ENCODE results near the gene MYPOP.

MYPOP gene

GRCh38 chr19:45934551-45935230, 32.3 kb upstream of the MYPOP start:
- Histone ChIP-seq H3K27ac (ENCODE audit: low read depth, low read length, poor library complexity, severe bottlenecking) (no peak overlapping the region), H3K4me1 (ENCODE audit: insufficient read depth, low read length, severe bottlenecking) (no peaks in the 10 kb centered on the region), H3F3A (ENCODE audit: insufficient read depth, low read length) (no peaks in the 10 kb centered on the region), H3K9me2 (ENCODE audit: low read depth, low read length) (no peaks in the 10 kb centered on the region), H3K27me3 (ENCODE audit: insufficient read depth, low read length) (peaks cover 8% of the 10 kb centered on the region; the same call in 1 of the 2 replicates), H3K79me2 (ENCODE audit: insufficient read depth, low read length) (no peaks in the 10 kb centered on the region), H4K20me1 (ENCODE audit: insufficient read depth, low read length) (no peaks in the 10 kb centered on the region), H2AFZ (ENCODE audit: low read length) (no peak overlapping the region), H3K36me3 (ENCODE audit: insufficient read depth, low read length) (no peaks in the 10 kb centered on the region), H3K9ac (ENCODE audit: low read length) (no peak overlapping the region), H3K4me3 (ENCODE audit: low read depth, low read length, poor library complexity, severe bottlenecking) (no peak overlapping the region), H3K4me2 (ENCODE audit: low read length) (no peak overlapping the region), H3K9me3 (ENCODE audit: low read length) (no peaks in the 10 kb centered on the region)
- TF ChIP-seq EZH2 (IDR thresholded peaks at IDR 0.05; ENCODE audit: borderline replicate concordance, low read length), result no peak
- TF ChIP-seq, protein P1, sequence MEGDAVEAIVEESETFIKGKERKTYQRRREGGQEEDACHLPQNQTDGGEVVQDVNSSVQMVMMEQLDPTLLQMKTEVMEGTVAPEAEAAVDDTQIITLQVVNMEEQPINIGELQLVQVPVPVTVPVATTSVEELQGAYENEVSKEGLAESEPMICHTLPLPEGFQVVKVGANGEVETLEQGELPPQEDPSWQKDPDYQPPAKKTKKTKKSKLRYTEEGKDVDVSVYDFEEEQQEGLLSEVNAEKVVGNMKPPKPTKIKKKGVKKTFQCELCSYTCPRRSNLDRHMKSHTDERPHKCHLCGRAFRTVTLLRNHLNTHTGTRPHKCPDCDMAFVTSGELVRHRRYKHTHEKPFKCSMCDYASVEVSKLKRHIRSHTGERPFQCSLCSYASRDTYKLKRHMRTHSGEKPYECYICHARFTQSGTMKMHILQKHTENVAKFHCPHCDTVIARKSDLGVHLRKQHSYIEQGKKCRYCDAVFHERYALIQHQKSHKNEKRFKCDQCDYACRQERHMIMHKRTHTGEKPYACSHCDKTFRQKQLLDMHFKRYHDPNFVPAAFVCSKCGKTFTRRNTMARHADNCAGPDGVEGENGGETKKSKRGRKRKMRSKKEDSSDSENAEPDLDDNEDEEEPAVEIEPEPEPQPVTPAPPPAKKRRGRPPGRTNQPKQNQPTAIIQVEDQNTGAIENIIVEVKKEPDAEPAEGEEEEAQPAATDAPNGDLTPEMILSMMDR (IDR thresholded peaks at IDR 0.05; ENCODE audit: low read length), result no peak

GRCh38 chr19:45933759-45934158, 31.3 kb upstream of the MYPOP start:
- H3K27ac ChIP-seq (ENCODE audit: low read depth, low read length, poor library complexity, severe bottlenecking), result no peak overlapping the region
- no peaks in the 10 kb centered on the region for H3K4me1 ChIP-seq (ENCODE audit: insufficient read depth, low read length, severe bottlenecking)
- H3F3A ChIP-seq (ENCODE audit: insufficient read depth, low read length), result no peaks in the 10 kb centered on the region
- H3K79me2 ChIP-seq (ENCODE audit: insufficient read depth, low read length), result no peaks in the 10 kb centered on the region
- H3K4me3 ChIP-seq (ENCODE audit: low read depth, low read length, poor library complexity, severe bottlenecking), result no peak overlapping the region
- H3K9me3 ChIP-seq (ENCODE audit: low read length), result no peaks in the 10 kb centered on the region
- H4K20me1 ChIP-seq (ENCODE audit: insufficient read depth, low read length), result no peaks in the 10 kb centered on the region
- no peak for TF ChIP-seq EZH2 (IDR thresholded peaks at IDR 0.05; ENCODE audit: borderline replicate concordance, low read length)
- TF ChIP-seq, protein P1 (IDR thresholded peaks at IDR 0.05; ENCODE audit: low read length), result no peak
- H3K9me2 ChIP-seq (ENCODE audit: low read depth, low read length), result no peaks in the 10 kb centered on the region
- no peak overlapping the region for H3K9ac ChIP-seq (ENCODE audit: low read length)
- peaks cover 8% of the 10 kb centered on the region; the same call in 1 of the 2 replicates for H3K27me3 ChIP-seq (ENCODE audit: insufficient read depth, low read length)
- H3K36me3 ChIP-seq (ENCODE audit: insufficient read depth, low read length), result no peaks in the 10 kb centered on the region
- no peak overlapping the region for H3K4me2 ChIP-seq (ENCODE audit: low read length)
- no peak overlapping the region for H2AFZ ChIP-seq (ENCODE audit: low read length)

GRCh38 chr19:45931055-45931454, 28.6 kb upstream of the MYPOP start:
- H3K27ac ChIP-seq (ENCODE audit: low read depth, low read length, poor library complexity, severe bottlenecking), result no peak overlapping the region

More at GRCh38 chr19:45931055-45931454, 28.6 kb upstream of the MYPOP start:
- H3K27me3 ChIP-seq (ENCODE audit: insufficient read depth, low read length), result peaks cover 8% of the 10 kb centered on the region; the same call in 1 of the 2 replicates
- H3K36me3 ChIP-seq (ENCODE audit: insufficient read depth, low read length), result no peaks in the 10 kb centered on the region
- no peak overlapping the region for H3K9ac ChIP-seq (ENCODE audit: low read length)
- no peak overlapping the region for H3K4me2 ChIP-seq (ENCODE audit: low read length)
- no peak overlapping the region for H3K4me3 ChIP-seq (ENCODE audit: low read depth, low read length, poor library complexity, severe bottlenecking)
- no peak overlapping the region for H2AFZ ChIP-seq (ENCODE audit: low read length)
- H3F3A ChIP-seq (ENCODE audit: insufficient read depth, low read length), result no peaks in the 10 kb centered on the region
- H3K9me3 ChIP-seq (ENCODE audit: low read length), result no peaks in the 10 kb centered on the region
- no peaks in the 10 kb centered on the region for H4K20me1 ChIP-seq (ENCODE audit: insufficient read depth, low read length)
- peaks cover 6% of the 10 kb centered on the region for H3K4me1 ChIP-seq (ENCODE audit: insufficient read depth, low read length, severe bottlenecking)
- H3K79me2 ChIP-seq (ENCODE audit: insufficient read depth, low read length), result no peaks in the 10 kb centered on the region
- no peaks in the 10 kb centered on the region for H3K9me2 ChIP-seq (ENCODE audit: low read depth, low read length)
- no peak for TF ChIP-seq EZH2 (IDR thresholded peaks at IDR 0.05; ENCODE audit: borderline replicate concordance, low read length)
- TF ChIP-seq, protein P1 (IDR thresholded peaks at IDR 0.05; ENCODE audit: low read length), result no peak

Measured in OCI-LY1 (cell line).